GM19099 (cell line): Measurements from ENCODE around the gene ZNF70.

ENCODE experiments used
- POLR2A ChIP-seq: IDR thresholded peaks from 3 replicates; pipeline ENCODE4 v1.6.1; 2011; ENCODE audit warnings: low read depth; ENCODE audit not compliant: insufficient read length; ENCODE audit errors: extremely low read depth

ZNF70 gene

DNA sequence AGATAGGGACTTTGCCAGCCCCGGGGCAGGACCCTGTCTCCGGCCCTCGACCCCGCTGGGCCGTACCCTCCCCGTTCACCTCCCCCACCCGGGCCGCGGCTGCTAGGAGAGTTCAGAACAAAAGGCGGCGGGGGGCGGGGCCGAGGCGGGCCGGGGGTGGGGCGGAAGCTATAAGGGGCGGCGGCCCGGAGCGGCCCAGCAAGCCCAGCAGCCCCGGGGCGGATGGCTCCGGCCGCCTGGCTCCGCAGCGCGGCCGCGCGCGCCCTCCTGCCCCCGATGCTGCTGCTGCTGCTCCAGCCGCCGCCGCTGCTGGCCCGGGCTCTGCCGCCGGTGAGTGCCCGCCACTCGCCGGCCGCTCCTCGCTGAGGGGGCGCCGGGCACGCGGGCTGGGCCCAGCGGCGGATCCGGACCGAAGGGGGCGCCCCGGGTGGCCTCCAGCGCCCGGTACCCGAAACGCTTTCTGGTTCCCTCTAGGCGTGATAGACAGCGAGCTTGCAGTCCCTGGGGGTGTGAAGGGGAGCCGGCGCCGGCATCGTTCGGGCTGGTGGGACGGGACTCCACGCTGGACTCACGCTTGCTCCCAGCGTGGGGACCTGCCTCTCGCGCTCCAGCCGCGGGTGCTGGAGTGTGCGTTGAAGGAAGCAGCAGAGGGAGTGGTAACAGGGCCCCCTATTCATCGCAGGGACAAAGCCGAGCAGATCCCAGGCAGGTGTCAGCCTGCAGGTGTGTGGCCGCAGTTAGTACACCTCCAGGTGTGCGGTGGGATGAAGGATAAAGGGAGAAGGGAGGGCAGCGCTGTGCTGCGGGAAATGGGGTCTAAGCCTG lies 21.9 kb upstream of the ZNF70 start, which contains the start of gene MMP11:
Gene MMP11 (plus strand): TSS at position 201 of the 825 bp plus-strand sequence. CDS start 22 bp downstream, at position 223.
- no peak for TF ChIP-seq POLR2A

DNA sequence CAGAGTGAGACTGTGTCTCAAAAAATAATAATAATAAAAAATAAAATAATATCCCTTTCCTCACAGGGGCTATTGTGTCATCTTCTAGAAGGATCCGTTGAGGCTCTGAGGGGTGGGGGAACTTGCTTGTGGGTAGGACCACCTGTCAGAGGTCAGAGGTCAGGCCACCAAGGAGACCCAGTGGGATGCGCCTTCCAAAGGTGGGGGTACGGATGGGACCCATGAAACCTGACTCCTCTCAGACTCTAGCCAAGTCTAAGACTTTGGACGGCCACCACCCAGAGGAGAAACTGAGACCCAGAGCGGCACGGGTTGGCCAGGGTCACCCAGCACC lies 21.4 kb upstream of the ZNF70 start:
- TF ChIP-seq POLR2A, result no peak

DNA sequence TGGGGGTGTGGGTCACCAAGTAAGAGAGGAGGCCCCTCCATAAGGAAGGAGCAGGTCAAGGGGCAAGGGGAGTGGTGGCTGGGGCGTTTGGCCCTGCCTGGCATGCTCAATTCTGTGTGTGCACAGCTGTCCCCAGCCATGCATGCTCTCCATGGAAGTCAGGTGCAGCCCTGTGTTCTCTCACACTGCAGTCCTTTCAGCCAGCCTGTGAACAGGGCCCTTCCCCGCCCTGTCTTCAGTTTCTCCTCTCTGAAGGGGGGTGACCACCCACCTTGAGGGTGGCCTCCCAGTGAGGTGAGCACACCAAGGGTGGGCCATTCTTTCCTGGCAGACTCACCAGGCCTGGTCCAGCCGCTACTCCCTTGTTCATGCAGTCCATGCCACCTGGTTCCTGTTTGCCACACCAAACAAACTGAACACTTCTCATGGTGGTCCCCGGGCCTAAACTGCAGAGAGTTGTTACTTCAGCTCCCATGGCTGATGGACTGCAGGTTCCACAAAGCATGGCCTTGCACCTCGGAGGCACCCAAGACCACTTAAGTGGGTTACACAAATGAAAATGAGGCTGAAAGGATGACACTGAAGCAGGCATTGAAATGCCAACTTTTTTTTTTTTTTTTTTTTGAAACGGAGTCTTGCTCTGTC lies 18.5 kb upstream of the ZNF70 start:
- no peak for TF ChIP-seq POLR2A

GRCh38 chr22:23767673-23768548 lies 17.0 kb upstream of the ZNF70 start, which contains the start of gene CHCHD10:
Gene CHCHD10, minus strand, starts transcription at chr22:23767972. Its CDS starts 98 bp downstream, at chr22:23767874.
- peak; percentile 81 for TF ChIP-seq POLR2A

GRCh38 chr22:23767303-23767672 lies 16.4 kb upstream of the ZNF70 start:
- TF ChIP-seq POLR2A, result no peak

- TF ChIP-seq POLR2A, result no peak
Observed at GRCh38 chr22:23764899-23765881, 14.3 kb upstream of the ZNF70 start.

GRCh38 chr22:23763954-23764353 lies 13.0 kb upstream of the ZNF70 start:
- TF ChIP-seq POLR2A, result peak; percentile 2

DNA sequence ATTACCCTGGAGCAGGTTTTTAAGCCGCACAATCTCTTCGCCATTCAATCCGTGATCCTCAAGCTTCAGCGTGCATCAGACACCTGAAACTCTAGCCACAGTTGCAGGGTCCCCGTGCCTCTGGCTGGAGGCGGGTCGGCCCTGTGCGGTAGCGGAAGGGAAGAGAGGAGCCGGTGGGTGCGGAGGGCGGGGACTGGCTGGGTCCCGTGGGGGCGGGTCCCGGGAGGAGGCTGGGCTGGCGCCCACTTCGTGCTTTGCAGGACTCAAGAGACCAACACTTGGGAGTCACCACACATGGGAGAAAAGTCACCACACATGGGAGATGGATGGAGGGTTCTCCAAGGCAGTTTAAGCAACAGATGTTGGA lies 12.7 kb upstream of the ZNF70 start:
- peak; percentile 46 for TF ChIP-seq POLR2A

DNA sequence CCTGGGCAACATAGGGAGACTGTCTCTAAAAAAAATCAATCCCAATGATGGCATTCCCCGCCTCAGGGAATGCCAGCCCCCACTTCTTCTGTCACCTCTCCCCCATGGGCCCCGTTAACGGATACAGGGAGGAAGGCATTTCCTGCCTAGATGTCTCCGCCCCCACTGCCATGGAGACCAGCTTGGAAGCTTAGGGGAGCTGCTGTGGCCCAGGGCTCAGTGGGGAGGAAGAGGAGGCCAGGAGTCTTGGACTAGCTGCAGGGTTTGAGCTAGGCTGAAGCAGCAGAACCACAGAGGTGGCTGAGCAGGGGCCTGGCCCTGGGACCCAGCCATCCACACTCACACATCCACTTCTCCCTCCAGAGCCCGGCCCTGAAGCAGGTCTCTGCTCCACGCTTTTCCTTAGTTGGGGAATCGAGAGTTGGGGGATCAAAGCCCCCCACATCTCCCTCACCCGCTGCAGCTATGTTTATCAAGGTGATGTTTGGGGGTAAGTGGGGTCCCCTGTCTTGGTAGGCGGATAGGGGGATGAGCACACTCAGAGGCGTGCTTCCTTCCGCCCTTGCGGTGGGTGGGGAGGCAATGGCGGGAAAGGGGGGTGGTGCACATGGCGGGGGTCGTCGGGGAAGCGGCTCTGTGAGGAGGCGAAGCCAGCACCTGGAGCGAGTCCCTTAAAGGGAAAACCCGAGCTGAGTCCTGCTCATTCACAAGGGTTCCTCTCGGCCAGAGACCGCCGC lies 12.1 kb upstream of the ZNF70 start, which contains the start of gene C22orf15:
Gene C22orf15 (plus strand): TSS at position 149 of the 737 bp plus-strand sequence. CDS start 317 bp downstream, at position 466.
- TF ChIP-seq POLR2A, result no peak

DNA sequence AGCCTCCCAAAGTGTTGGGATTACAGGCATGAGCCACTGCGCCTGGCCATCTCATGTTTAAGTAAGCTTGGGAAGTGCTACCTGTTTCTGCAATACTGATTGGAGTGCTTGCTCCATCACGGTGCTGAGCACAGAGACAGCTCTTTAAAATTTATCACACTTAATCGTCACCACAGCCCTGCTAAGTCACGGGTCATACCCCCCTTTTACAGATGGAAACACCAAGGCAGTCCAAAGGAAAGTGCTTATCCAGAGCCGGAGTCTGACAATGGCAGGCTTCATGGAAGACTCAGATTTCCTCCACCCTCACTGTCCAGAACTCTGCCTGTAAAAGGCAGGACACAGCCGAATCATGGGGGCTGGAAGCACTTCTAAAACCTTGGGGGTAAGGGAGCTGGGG lies 9.1 kb upstream of the ZNF70 start:
- TF ChIP-seq POLR2A, result no peak

- no peak for TF ChIP-seq POLR2A
Observed at GRCh38 chr22:23759566-23759965, 8.7 kb upstream of the ZNF70 start.

GRCh38 chr22:23756891-23757290 lies 6.0 kb upstream of the ZNF70 start:
- no peak for TF ChIP-seq POLR2A

DNA sequence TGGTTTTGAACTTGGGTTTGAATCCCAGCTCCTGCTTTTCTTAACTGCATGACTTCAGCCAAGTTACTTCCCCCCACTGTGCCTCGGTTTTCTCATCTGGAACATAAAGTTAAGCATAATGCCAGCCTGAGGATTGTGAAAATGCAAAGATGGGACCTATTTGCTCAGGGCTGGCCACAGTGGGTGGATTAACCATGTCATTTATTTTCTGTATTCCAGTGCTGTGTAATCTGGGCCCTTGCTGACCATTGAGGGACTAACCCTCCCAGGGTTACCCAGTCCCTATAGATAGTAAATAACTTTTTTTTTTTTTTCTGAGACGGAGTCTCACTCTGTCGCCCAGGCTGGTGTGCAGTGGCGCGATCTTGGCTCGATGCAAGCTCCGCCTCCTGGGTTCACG lies 4.8 kb upstream of the ZNF70 start:
- TF ChIP-seq POLR2A, result no peak
